Astrocyte of the spinal cord (primary cell): ENCODE results near the gene NTNG1.

Experiments used
- DNase-seq: peaks from one replicate; pipeline ENCODE4 v3.0.0; 2011; ENCODE audit warnings: low read depth, low spot score
- H3K4me3 ChIP-seq: 2 replicates; pipeline ENCODE4 v1.5.1; 2011; ENCODE audit warnings: low read depth, mild to moderate bottlenecking, low read length, moderate library complexity
- CTCF ChIP-seq: IDR thresholded peaks from 2 replicates; pipeline ENCODE4 v1.5.1; 2012; ENCODE audit warnings: low read depth, mild to moderate bottlenecking, low read length, inconsistent platforms
- in situ Hi-C: cut with HindIII; loops from 2 replicates; pipeline ENCODE4 v1.10.0; 2017; ENCODE audit warnings: low sequenced_read_pairs

Gene NTNG1

GRCh38 chr1:107250169-107250568, 109.3 kb downstream of the NTNG1 start:
- H3K4me3 ChIP-seq, result no peak overlapping the region
- no peak for DNase-seq
- in situ Hi-C loops, result no loop called here
- no peak for TF ChIP-seq CTCF

- H3K4me3 ChIP-seq, result no peak overlapping the region
- no peak for TF ChIP-seq CTCF
- in situ Hi-C loops, result no loop called here
- no peak for DNase-seq
These were observed 110.2 kb downstream of the NTNG1 start for GRCh38 chr1:107251083-107251482.

GRCh38 chr1:107251839-107252238, 111.0 kb downstream of the NTNG1 start:
- in situ Hi-C loops, result no loop called here

GRCh38 chr1:107252271-107252670, 111.4 kb downstream of the NTNG1 start:
- in situ Hi-C loops, result no loop called here
- no peak for DNase-seq
- TF ChIP-seq CTCF, result no peak
- H3K4me3 ChIP-seq, result no peak overlapping the region

More at GRCh38 chr1:107251839-107252238, 111.0 kb downstream of the NTNG1 start:
- DNase-seq, result no peak
- no peak overlapping the region for H3K4me3 ChIP-seq
- no peak for TF ChIP-seq CTCF

GRCh38 chr1:107254306-107254705, 113.5 kb downstream of the NTNG1 start:
- in situ Hi-C loops, result no loop called here
- DNase-seq, result no peak
- H3K4me3 ChIP-seq, result no peak overlapping the region
- TF ChIP-seq CTCF, result no peak

GRCh38 chr1:107255469-107255868, 114.6 kb downstream of the NTNG1 start:
- DNase-seq, result no peak
- TF ChIP-seq CTCF, result no peak
- no peak overlapping the region for H3K4me3 ChIP-seq
- in situ Hi-C loops, result no loop called here
